Retinal pigment epithelial cell (primary cell): ENCODE measurements around the gene DNAH8.

Experiments
- DNase-seq: peaks from one replicate; pipeline ENCODE4 v3.0.0-alpha.2; 2010; ENCODE audit warnings: low read depth
- H3K4me3 ChIP-seq: 2 replicates; pipeline ENCODE4 v1.5.1; 2011; ENCODE audit warnings: mild to moderate bottlenecking, low read length, control low read depth, moderate library complexity
- CTCF ChIP-seq: conservative IDR thresholded peaks from 2 replicates; pipeline ENCODE4 v1.5.1; 2011; ENCODE audit warnings: low read depth, low read length, control low read depth, inconsistent platforms

The DNAH8 gene

DNA sequence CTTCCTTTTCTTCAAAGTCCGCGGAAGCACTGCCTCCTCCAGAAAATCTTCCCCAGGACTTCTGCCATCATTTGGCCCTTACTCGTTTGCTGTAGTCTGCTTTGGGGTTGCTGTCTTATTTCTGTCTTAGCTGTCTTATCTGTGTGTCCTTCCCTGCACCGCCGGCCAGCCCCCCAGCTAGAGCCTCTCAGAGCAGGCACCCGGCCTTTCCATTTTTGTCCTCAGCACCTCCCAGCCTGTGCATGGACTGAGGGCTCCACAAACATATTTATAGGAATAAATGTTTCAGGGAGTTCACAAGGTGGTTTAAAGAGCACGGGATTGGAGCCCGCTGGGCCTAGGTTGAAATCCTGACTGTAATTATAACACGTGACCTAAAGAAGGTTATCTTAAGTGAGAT is 341.6 kb downstream of the DNAH8 start:
- DNase-seq, result no peak
- TF ChIP-seq CTCF, result no peak
- no peak overlapping the region for H3K4me3 ChIP-seq

- no peak for TF ChIP-seq CTCF
- DNase-seq, result no peak
- H3K4me3 ChIP-seq, result no peak overlapping the region
Observed at GRCh38 chr6:39057251-39058155, 342.4 kb downstream of the DNAH8 start.

- DNase-seq, result no peak
- no peak for TF ChIP-seq CTCF
- no peak overlapping the region for H3K4me3 ChIP-seq
Observed at GRCh38 chr6:39058471-39059147, 343.5 kb downstream of the DNAH8 start.

DNA sequence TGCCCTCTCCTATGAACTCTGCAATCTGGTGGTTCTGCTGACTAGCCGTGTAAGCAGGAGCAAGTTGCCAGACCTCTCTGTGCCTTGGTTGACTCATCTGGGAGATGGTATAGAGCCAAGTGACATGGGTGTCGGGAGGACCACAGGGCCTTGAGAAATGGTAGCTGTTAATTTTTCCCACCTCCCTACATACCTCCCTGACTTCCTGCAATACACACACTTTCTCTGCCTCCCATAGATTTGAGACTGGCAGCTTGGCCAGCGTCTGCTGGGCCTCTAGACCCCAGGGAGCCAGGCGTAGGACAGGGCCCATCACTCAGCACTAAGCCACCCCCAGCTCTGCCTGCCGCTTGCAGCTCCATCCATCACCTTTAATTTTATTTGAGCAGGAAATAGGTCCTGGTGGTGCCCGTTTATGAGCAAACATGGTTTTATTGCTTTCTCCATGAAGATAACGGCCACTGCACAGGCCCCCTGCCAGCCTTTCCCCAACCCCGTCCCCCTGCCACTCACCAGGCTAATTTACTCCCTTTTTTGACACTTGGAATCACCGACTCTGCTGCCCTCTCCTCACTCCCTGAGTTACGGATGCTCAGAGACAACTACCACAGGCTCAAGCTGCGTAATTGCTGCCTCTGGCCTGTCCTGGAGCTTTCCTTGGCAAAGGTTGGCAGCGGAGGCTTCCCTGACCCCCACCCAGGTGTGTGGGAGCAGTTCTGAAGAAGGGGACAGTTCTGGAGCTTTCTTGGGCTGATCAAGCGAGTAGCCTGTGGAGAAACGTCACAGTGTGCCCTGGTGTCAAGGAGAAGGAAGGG is 344.6 kb downstream of the DNAH8 start:
- TF ChIP-seq CTCF, result no peak
- no peak overlapping the region for H3K4me3 ChIP-seq
- no peak for DNase-seq

GRCh38 chr6:39060467-39061160 is 345.5 kb downstream of the DNAH8 start:
- DNase-seq, result no peak
- H3K4me3 ChIP-seq, result no peak overlapping the region
- TF ChIP-seq CTCF, result no peak

DNA sequence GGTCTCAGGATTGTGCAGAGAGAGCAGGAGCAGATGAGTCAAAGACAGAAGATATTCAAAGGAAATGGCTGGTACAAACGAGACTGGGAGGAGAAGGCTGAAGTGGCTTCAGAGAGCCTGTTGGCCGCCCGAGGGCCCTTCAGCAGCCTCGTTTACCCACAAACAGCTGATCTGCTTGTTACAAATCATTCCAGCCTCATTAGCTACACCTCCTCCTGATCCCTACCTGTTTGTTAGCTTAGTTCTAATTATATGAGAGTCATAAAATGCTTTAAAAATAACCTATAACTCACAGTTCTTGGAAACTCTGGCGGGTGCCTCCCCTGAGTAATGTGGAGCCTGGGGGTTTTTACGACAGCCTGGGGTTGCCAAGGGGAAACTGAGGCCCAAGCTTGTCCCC is 346.1 kb downstream of the DNAH8 start:
- no peak for DNase-seq
- no peak overlapping the region for H3K4me3 ChIP-seq
- TF ChIP-seq CTCF, result no peak
